Measurements from ENCODE around the gene DNAJB13. TPM values are rescaled to one million over a fixed set of nuclear protein-coding genes. Genes with fewer than 3 reads are reported as not detected.

Gene DNAJB13
- total and polyA plus RNA-seq, 2 of the 13 experiments (the other 11 are each of a cell fraction or from before 2014, with no cell fraction given) = 2.3 TPM; not detected in 1

DNA sequence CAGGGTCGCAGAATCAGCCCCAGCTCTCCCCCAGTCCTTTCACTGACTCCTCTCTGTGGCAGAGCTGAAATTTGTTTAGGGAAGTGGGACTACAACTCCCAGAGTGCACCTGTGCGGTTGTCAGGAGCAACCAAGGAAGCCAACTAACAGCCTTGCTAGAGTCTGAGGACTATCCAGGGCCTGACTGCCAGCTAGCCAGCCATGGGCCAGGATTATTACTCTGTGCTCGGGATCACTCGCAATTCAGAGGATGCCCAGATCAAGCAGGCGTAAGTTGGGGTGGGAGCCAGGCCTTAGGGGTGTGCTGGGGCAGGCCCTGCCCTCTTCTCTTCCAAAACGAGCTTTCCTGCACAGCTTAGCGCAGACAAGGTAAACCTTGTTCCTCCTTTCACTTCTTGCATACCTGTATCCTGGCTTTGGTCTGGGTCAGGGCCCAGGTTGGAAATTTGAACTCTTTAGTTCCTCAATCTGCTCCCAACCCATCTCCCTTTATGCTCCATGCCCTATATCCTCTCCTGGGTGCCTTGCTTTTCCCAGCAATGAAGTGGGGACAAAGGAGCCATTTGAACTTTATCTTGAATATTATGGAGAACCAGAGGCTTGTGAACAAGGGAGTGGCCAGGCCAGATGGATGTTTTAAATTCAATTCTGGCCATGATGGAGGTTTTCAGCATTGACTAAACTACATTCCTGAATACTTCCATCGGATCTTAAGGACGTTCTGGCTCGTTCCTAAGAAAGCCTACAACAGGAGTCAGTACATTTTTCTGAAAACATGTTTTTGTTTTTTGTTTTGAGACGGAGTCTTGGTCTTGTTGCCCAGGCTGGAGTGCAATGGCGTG is at the start of gene DNAJB13 (continued):
- TF ChIP-seq ASH2L (IDR thresholded peaks at IDR 0.05; ENCODE audit: insufficient read length, low read depth, low read length) (no peak), ZNF558 (CRISPR knock-in tag; IDR thresholded peaks at IDR 0.05; ENCODE audit: borderline replicate concordance) (peak; percentile 57; the same call in 1 of the 2 replicates), ZNF136 (CRISPR knock-in tag; IDR thresholded peaks at IDR 0.05; ENCODE audit: low read depth) (0 out of 2 replicates have a peak, but pooled peaks have one; percentile 36), KLF9 (CRISPR knock-in tag; IDR thresholded peaks at IDR 0.05; ENCODE audit: low read depth) (no peak), PHF20 (CRISPR knock-in tag; IDR thresholded peaks at IDR 0.05) (no peak), SAP130 (CRISPR knock-in tag; IDR thresholded peaks at IDR 0.05; ENCODE audit: low read depth) (peak; percentile 97), ZNF274 (CRISPR knock-in tag; IDR thresholded peaks at IDR 0.05) (no peak), KAT2B (IDR thresholded peaks at IDR 0.05; ENCODE audit: borderline replicate concordance, low read depth, low read length) (no peak), STAT6 (CRISPR knock-in tag; IDR thresholded peaks at IDR 0.05; ENCODE audit: borderline replicate concordance) (no peak), ZNF276 (CRISPR knock-in tag; IDR thresholded peaks at IDR 0.05; ENCODE audit: low read depth) (no peak), ZMAT3 (CRISPR knock-in tag; conservative IDR thresholded peaks at IDR 0.05) (no peak; the same call in 1 of the 2 replicates), ZNF747 (CRISPR knock-in tag; IDR thresholded peaks at IDR 0.05; ENCODE audit: borderline replicate concordance) (no peak), ZNF776 (CRISPR knock-in tag; IDR thresholded peaks at IDR 0.05) (no peak), POLR2AphosphoS5 (IDR thresholded peaks at IDR 0.05; ENCODE audit: low read depth, low read length) (peak; percentile 37), ZNF550 (CRISPR knock-in tag; IDR thresholded peaks at IDR 0.05; ENCODE audit: borderline replicate concordance) (no peak), HMGA1 (CRISPR knock-in tag; conservative IDR thresholded peaks at IDR 0.05) (no peak), ZNF205 (CRISPR knock-in tag; IDR thresholded peaks at IDR 0.05) (0 out of 2 replicates have a peak, but pooled peaks have one; percentile 54), SNAPC2 (CRISPR knock-in tag; IDR thresholded peaks at IDR 0.05) (0 out of 2 replicates have a peak, but pooled peaks have one; percentile 70), SNRNP70 (IDR thresholded peaks at IDR 0.05; ENCODE audit: low read depth, low read length) (no peak), ZNF614 (CRISPR knock-in tag; IDR thresholded peaks at IDR 0.05; ENCODE audit: borderline replicate concordance) (peak; percentile 50; the same call in 1 of the 2 replicates), NR2F6 (IDR thresholded peaks at IDR 0.05) (no peak), NR2F6 (CRISPR knock-in tag; IDR thresholded peaks at IDR 0.05) (no peak)
- TF ChIP-seq, protein P1, sequence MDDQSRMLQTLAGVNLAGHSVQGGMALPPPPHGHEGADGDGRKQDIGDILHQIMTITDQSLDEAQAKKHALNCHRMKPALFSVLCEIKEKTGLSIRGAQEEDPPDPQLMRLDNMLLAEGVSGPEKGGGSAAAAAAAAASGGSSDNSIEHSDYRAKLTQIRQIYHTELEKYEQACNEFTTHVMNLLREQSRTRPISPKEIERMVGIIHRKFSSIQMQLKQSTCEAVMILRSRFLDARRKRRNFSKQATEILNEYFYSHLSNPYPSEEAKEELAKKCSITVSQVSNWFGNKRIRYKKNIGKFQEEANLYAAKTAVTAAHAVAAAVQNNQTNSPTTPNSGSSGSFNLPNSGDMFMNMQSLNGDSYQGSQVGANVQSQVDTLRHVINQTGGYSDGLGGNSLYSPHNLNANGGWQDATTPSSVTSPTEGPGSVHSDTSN (CRISPR knock-in tag; IDR thresholded peaks at IDR 0.05; ENCODE audit: borderline replicate concordance) = no peak
- TF ChIP-seq, protein P2, sequence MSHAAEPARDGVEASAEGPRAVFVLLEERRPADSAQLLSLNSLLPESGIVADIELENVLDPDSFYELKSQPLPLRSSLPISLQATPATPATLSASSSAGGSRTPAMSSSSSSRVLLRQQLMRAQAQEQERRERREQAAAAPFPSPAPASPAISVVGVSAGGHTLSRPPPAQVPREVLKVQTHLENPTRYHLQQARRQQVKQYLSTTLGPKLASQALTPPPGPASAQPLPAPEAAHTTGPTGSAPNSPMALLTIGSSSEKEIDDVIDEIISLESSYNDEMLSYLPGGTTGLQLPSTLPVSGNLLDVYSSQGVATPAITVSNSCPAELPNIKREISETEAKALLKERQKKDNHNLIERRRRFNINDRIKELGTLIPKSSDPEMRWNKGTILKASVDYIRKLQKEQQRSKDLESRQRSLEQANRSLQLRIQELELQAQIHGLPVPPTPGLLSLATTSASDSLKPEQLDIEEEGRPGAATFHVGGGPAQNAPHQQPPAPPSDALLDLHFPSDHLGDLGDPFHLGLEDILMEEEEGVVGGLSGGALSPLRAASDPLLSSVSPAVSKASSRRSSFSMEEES (CRISPR knock-in tag; IDR thresholded peaks at IDR 0.05) = 0 out of 2 replicates have a peak, but pooled peaks have one; percentile 30

Data from HepG2 (cell line).